ENCODE data around the gene XPC.

XPC gene

GRCh38 chr3:14130707-14131106 lies 47.7 kb downstream of the XPC start:
- peaks cover 17% of the 10 kb centered on the region for H3K4me1 ChIP-seq (ENCODE audit: insufficient read depth, low read length)
- no peak overlapping the region for H2AFZ ChIP-seq (ENCODE audit: low read depth, low read length)
- no peak overlapping the region for H3K9ac ChIP-seq (ENCODE audit: low read depth, low read length)
- H3K4me2 ChIP-seq (ENCODE audit: insufficient read depth, low read length) = no peak overlapping the region
- ATAC-seq (ENCODE audit: insufficient read depth, low read depth) (no peak), DNase-seq (no peak)
- no peak for TF ChIP-seq EZH2 (IDR thresholded peaks at IDR 0.05; ENCODE audit: borderline replicate concordance, low read depth, low read length, severe bottlenecking)
- no peak for TF ChIP-seq CTCF (IDR thresholded peaks at IDR 0.05; ENCODE audit: borderline replicate concordance, extremely low read depth, low read length, poor library complexity, severe bottlenecking)
- no peak overlapping the region for H3K4me3 ChIP-seq (ENCODE audit: low read depth in 1 of 2, low read length in 2 of 2)
- peaks cover 38% of the 10 kb centered on the region for H4K20me1 ChIP-seq (ENCODE audit: insufficient read depth, low read length)
- no peaks in the 10 kb centered on the region for H3K9me3 ChIP-seq (ENCODE audit: insufficient read depth, low read length, severe bottlenecking)
- peaks cover 34% of the 10 kb centered on the region for H3K79me2 ChIP-seq (ENCODE audit: insufficient read depth, low read length)
- H3K27me3 ChIP-seq (ENCODE audit: insufficient read depth, low read length, poor library complexity) = no peaks in the 10 kb centered on the region
- no peak overlapping the region for H3K27ac ChIP-seq (ENCODE audit: low read length)
- peaks cover 83% of the 10 kb centered on the region for H3K36me3 ChIP-seq (ENCODE audit: insufficient read depth, low read length)

- H3K36me3 ChIP-seq (ENCODE audit: insufficient read depth, low read length) = peaks cover 78% of the 10 kb centered on the region
Observed at GRCh38 chr3:14130230-14130629, 48.2 kb downstream of the XPC start.

GRCh38 chr3:14129296-14129695 lies 49.1 kb downstream of the XPC start:
- peaks cover 42% of the 10 kb centered on the region for H4K20me1 ChIP-seq (ENCODE audit: insufficient read depth, low read length)
- H3K4me3 ChIP-seq (ENCODE audit: low read depth in 1 of 2, low read length in 2 of 2) = no peak overlapping the region
- peaks cover 44% of the 10 kb centered on the region for H3K79me2 ChIP-seq (ENCODE audit: insufficient read depth, low read length)
- no peak overlapping the region for H2AFZ ChIP-seq (ENCODE audit: low read depth, low read length)
- no peak overlapping the region for H3K27ac ChIP-seq (ENCODE audit: low read length)
- ATAC-seq (ENCODE audit: insufficient read depth, low read depth) = no peak
- no peaks in the 10 kb centered on the region for H3K27me3 ChIP-seq (ENCODE audit: insufficient read depth, low read length, poor library complexity)
- DNase-seq = no peak
- TF ChIP-seq EZH2 (IDR thresholded peaks at IDR 0.05; ENCODE audit: borderline replicate concordance, low read depth, low read length, severe bottlenecking) (no peak), CTCF (IDR thresholded peaks at IDR 0.05; ENCODE audit: borderline replicate concordance, extremely low read depth, low read length, poor library complexity, severe bottlenecking) (no peak)
- no peak overlapping the region for H3K4me2 ChIP-seq (ENCODE audit: insufficient read depth, low read length)
- no peaks in the 10 kb centered on the region for H3K9me3 ChIP-seq (ENCODE audit: insufficient read depth, low read length, severe bottlenecking)
- peaks cover 69% of the 10 kb centered on the region for H3K36me3 ChIP-seq (ENCODE audit: insufficient read depth, low read length)
- no peak overlapping the region for H3K9ac ChIP-seq (ENCODE audit: low read depth, low read length)
- H3K4me1 ChIP-seq (ENCODE audit: insufficient read depth, low read length) = peaks cover 20% of the 10 kb centered on the region

More at GRCh38 chr3:14130230-14130629, 48.2 kb downstream of the XPC start:
- no peak overlapping the region for H3K9ac ChIP-seq (ENCODE audit: low read depth, low read length)
- ATAC-seq (ENCODE audit: insufficient read depth, low read depth) = no peak
- no peak for DNase-seq
- peaks cover 42% of the 10 kb centered on the region for H4K20me1 ChIP-seq (ENCODE audit: insufficient read depth, low read length)
- no peak overlapping the region for H3K27ac ChIP-seq (ENCODE audit: low read length)
- H2AFZ ChIP-seq (ENCODE audit: low read depth, low read length) = no peak overlapping the region
- H3K4me2 ChIP-seq (ENCODE audit: insufficient read depth, low read length) = no peak overlapping the region
- TF ChIP-seq EZH2 (IDR thresholded peaks at IDR 0.05; ENCODE audit: borderline replicate concordance, low read depth, low read length, severe bottlenecking) (no peak), CTCF (IDR thresholded peaks at IDR 0.05; ENCODE audit: borderline replicate concordance, extremely low read depth, low read length, poor library complexity, severe bottlenecking) (no peak)
- peaks cover 20% of the 10 kb centered on the region for H3K4me1 ChIP-seq (ENCODE audit: insufficient read depth, low read length)
- no peaks in the 10 kb centered on the region for H3K27me3 ChIP-seq (ENCODE audit: insufficient read depth, low read length, poor library complexity)
- peaks cover 38% of the 10 kb centered on the region for H3K79me2 ChIP-seq (ENCODE audit: insufficient read depth, low read length)
- H3K9me3 ChIP-seq (ENCODE audit: insufficient read depth, low read length, severe bottlenecking) = no peaks in the 10 kb centered on the region
- no peak overlapping the region for H3K4me3 ChIP-seq (ENCODE audit: low read depth in 1 of 2, low read length in 2 of 2)

GRCh38 chr3:14128724-14129123 lies 49.7 kb downstream of the XPC start:
- peaks cover 50% of the 10 kb centered on the region for H3K79me2 ChIP-seq (ENCODE audit: insufficient read depth, low read length)
- no peak for ATAC-seq (ENCODE audit: insufficient read depth, low read depth)
- no peak for DNase-seq
- no peak overlapping the region for H3K4me3 ChIP-seq (ENCODE audit: low read depth in 1 of 2, low read length in 2 of 2)
- H3K27me3 ChIP-seq (ENCODE audit: insufficient read depth, low read length, poor library complexity) = no peaks in the 10 kb centered on the region
- no peaks in the 10 kb centered on the region for H3K9me3 ChIP-seq (ENCODE audit: insufficient read depth, low read length, severe bottlenecking)
- no peak overlapping the region for H3K4me2 ChIP-seq (ENCODE audit: insufficient read depth, low read length)
- no peak overlapping the region for H2AFZ ChIP-seq (ENCODE audit: low read depth, low read length)
- H4K20me1 ChIP-seq (ENCODE audit: insufficient read depth, low read length) = peaks cover 42% of the 10 kb centered on the region
- peaks cover 22% of the 10 kb centered on the region for H3K4me1 ChIP-seq (ENCODE audit: insufficient read depth, low read length)
- TF ChIP-seq CTCF (IDR thresholded peaks at IDR 0.05; ENCODE audit: borderline replicate concordance, extremely low read depth, low read length, poor library complexity, severe bottlenecking) (no peak), EZH2 (IDR thresholded peaks at IDR 0.05; ENCODE audit: borderline replicate concordance, low read depth, low read length, severe bottlenecking) (no peak)
- no peak overlapping the region for H3K9ac ChIP-seq (ENCODE audit: low read depth, low read length)
- no peak overlapping the region for H3K27ac ChIP-seq (ENCODE audit: low read length)
- peaks cover 63% of the 10 kb centered on the region for H3K36me3 ChIP-seq (ENCODE audit: insufficient read depth, low read length)

Data from DND-41 (cell line).